Upper lobe of left lung (tissue), 4 donors: ENCODE data around the gene RGS11.

ENCODE experiments used
- EP300 ChIP-seq, 4 donors: sonication (generic); formaldehyde crosslinking; IDR thresholded peaks; one replicate each; pipeline ENCODE4 v1.5.1; 2017; ENCODE audit warnings: antibody characterized with exemption in 4 of 4, control low read depth in 2 of 4
- POLR2A ChIP-seq, 4 donors: fragments of 450-650 bp; IDR thresholded peaks; one replicate each; pipeline ENCODE4 v1.5.1; 2016 to 2017; ENCODE audit warnings: antibody characterized with exemption in 4 of 4, mild to moderate bottlenecking in 2 of 4
- TF ChIP-seq, protein P1 (sequence below), 6 experiments: fragments of 450-650 bp in 4 of 6; fragments of 200-600 bp in 2 of 6; sonication (generic) in 2 of 6; IDR thresholded peaks; one replicate each; pipeline ENCODE4 v1.5.1; 2016 to 2019; ENCODE audit warnings: antibody characterized with exemption in 6 of 6

DNA sequence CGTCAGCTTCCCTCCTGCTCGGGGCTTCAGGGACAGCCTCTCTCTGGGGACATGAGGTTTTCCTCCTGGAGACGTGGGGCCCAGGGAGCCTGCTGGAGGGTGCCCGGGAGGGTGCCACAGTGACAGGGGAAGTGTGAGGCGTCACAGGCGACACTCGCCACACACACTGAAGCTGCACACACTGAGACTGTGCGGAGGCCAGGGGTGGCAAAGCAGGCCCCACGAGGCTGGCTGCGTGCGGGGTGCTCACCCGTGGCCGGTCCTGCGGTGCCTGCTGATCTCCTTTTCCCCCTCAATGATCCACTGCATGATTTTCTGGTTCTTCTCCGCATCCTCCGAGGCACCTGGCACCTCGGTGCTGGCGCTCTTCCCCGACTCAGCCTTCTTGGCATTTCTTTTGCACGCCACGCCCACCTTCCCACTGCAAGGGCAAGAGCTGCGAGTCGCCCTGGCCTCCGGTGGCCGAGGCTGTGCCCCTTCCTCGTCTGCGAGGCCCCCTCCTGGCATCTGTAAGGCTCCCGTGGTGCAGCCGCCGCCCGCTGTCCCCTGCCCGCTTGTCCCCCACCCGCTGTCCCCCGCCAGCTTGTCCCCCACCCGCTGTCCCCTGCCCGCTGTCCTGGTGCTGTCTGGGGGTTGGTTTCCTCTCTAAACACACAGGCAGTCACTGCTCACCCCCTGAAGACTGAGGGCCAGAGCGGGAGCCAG lies 21.2 kb upstream of the RGS11 start:
- TF ChIP-seq, protein P1, sequence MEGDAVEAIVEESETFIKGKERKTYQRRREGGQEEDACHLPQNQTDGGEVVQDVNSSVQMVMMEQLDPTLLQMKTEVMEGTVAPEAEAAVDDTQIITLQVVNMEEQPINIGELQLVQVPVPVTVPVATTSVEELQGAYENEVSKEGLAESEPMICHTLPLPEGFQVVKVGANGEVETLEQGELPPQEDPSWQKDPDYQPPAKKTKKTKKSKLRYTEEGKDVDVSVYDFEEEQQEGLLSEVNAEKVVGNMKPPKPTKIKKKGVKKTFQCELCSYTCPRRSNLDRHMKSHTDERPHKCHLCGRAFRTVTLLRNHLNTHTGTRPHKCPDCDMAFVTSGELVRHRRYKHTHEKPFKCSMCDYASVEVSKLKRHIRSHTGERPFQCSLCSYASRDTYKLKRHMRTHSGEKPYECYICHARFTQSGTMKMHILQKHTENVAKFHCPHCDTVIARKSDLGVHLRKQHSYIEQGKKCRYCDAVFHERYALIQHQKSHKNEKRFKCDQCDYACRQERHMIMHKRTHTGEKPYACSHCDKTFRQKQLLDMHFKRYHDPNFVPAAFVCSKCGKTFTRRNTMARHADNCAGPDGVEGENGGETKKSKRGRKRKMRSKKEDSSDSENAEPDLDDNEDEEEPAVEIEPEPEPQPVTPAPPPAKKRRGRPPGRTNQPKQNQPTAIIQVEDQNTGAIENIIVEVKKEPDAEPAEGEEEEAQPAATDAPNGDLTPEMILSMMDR (IDR thresholded peaks at IDR 0.05), result no peak
- TF ChIP-seq POLR2A (IDR thresholded peaks at IDR 0.05) (no peak), EP300 (IDR thresholded peaks at IDR 0.05) (no peak)
